GM18499 (cell line): ENCODE results near the gene PRX.
A peak's percentile ranks its signal among the peaks of the same experiment; 100 is the strongest.
"Not testable (repeated sequence)": the region's sequence is repeated elsewhere in the genome, so short reads cannot be mapped to it uniquely, and the experiment has no call there.

Experiments
- ATAC-seq: cut with Tn5 transposase; IDR thresholded peaks from one replicate; pipeline ENCODE4 v1.9.1; 2021; ENCODE audit warnings: moderate number of reproducible peaks; ENCODE audit not compliant: insufficient read depth, unreplicated experiment

The PRX gene

DNA sequence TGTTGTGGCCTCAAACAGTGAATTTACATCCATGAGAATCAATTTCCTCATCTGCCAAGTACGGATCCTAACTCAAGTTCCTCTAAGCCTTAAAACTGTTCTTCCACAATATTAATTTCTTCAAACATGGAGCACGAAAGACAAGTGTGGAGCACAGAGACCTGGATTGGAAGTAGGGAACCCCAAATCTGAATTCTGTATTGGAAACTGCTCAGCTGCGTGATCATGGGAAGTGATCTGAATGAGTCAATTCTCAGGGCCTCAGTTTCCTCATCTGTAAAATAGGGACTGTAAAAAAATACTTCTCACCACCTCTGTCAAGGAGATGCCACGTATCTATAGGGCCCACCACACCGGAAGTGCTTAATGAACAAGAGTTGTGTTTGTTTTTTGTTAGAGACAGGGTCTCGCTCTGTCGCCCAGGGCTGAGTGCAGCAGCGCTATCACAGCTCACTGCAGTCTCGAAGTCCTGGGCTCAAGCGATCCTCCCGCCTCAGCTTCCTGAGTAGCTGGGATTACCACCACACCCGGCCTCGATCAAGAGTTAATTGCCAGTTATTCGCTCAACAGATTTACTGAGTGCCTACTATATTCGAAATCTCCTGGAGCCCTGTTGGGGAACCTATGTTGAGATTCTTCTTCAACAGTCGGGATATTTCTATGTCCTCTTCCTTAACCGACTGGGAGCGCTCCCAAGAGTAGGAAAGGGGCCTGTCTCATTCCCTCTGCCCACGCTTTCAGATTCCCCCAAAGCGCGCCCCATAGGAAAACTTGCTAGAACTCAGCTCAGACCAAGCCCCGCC lies 29.4 kb upstream of the PRX start:
- no peak for ATAC-seq

GRCh38 chr19:40441719-40442253 lies 28.6 kb upstream of the PRX start:
- no peak for ATAC-seq

DNA sequence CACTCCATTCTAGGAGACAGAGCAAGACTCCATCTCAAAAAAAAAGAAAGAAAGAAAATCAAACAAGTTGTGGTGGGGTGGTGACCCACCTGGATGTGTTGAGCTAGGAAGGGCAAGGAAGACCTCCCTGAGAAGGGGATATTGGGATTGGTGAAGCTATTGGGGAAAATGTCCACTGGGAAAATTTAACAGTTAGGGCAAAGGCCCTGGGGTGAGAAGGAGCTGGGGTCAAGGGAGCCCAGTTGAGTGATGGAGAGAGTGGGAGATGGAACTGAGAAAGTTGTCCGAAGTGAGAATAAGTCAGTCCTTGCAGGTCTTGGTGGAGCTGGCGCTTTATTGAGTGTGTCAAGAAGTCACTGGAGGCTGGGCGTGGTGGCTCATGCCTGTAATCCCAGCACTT lies 25.1 kb upstream of the PRX start:
- ATAC-seq: no peak

GRCh38 chr19:40433391-40434216 lies 20.4 kb upstream of the PRX start:
- no peak for ATAC-seq

DNA sequence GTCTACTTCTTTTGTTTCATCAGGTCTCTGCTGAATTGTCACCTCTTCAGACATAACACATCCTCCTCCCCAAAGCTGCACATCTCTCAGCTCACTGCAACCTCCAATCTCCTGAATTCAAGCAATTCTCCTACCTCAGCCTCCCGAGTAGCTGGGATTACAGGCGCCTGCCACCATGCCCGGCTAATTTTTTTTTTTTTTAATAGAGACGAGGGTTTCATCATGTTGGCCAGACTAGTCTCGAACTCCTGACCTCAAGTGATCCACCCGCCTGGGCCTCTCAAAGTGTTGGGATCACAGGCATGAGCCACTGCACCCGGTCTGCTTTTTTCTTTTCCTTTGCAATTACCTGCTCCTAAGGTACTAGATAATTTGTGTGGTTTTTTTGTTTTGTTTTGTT lies 19.6 kb upstream of the PRX start:
- ATAC-seq: not testable (repeated sequence)

- ATAC-seq: no peak
Measured at GRCh38 chr19:40431698-40432097, 18.5 kb upstream of the PRX start.

DNA sequence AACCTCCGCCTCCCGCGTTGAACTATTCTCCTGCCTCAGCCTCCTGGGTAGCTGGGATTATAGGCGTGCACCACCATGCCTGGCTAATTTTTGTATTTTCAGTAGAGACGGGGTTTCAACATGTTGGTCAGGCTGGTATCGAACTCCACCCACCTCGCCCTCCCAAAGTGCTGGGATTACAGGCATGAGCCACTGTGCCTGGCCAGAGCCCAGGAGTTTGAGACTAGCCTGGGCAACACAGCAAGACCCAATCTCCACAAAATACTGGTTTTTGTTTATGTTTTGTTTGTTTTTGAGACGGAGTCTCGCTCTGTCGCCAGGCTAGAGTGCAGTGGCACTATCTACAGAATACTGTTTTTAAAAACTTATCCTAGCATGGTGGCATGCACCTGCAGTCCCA lies 17.1 kb upstream of the PRX start:
- ATAC-seq: not testable (repeated sequence)

DNA sequence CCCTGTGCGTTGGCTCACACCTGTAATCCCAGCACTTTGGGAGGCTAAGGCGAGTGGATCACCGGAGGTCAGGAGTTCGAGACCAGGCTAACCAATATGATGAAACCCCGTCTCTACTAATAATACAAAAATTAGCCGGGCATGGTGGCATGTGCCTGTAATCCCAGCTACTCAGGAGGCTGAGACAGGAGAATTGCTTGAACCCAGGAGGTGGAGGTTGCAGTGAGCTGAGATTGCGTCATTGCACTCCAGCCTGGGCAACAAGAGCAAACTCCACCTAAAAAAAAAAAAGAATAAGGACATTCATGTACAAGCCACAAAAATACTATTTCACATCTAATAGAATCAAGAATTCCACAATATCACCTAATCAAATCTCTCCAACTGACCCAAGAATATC lies 15.0 kb upstream of the PRX start:
- not testable (repeated sequence) for ATAC-seq

DNA sequence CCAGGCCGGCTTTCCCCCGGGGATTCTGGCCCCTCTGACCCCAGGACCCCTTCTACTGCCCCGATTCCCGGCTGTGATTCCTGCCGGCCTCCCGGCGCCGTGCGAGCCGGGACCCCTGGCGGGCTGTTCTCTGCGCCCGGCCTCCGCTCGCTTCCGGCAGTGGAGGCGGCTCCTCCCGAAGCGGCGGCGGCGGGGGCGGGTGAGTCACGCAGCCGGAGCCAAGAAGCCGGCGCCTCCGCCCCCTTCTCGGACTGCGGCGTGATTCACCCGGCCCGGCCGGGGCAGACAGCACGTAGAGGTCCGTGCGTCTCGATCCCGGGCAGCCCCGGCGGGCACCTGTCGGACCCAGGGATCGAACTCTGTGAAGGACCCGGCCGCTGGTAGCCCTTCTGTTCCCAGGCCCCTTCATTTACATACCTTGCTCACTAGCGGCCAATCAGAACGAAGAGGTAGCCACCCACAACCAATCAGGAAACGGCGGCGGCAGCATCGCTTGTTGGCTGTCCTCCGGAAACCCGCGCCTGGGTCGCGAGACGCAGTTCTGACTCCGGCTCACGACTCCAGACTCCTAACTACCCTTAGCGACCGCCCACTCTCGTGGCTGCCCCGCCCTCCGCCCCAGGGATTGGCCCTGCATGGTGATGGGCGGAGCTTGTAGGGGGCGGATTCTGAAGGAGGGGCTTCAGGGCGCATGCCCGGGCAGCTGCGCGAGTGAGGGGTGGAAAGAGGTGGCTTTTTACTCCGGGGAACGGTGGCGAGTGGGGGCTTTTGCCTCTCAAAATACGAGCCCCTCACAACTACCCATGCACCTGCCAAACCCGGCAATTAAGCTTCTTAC lies 12.5 kb upstream of the PRX start, which contains the start of gene SERTAD1:
Gene SERTAD1 (minus strand): TSS at position 543 of the 838 bp plus-strand sequence. CDS start 2,446 bp downstream, outside the sequence.
- peak; percentile 60 for ATAC-seq

DNA sequence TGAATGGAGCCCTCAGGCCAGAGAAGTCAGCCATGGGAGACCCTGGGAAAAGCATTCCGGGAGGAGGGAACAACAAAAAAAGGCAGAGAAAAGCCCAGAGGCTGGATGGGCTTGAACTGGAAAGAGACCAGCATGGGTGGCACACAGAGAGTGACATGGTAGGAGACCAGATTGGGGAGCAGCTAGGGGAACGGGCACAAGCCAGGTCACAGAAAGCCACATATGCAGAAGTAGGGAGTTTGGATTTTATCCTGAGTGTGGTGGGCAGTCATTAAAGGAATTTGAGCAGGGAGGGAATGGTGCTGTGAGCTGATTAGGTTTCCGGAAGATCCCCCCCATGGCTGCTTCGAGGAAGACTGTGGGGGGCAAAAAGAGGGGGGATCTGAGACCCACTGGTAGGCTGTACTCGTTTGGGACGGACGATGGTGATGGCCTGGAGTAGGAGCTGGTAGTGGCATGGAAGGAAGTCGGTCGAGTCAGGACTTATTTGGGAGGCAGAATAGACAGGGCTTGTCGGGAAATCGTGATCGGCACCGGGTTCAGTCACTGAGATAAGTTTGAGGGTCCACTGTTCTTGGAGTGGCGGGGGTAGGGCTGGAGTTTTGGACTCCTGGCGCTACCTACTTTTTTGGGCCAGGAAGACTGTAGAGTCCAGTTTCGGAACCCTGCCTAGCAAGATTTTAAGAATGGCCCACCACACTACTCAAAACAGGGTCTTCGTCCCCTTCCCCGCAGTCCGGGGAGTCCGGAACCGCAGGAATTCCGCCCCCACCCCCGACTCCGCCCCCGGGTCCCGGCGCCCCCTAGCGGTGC lies 11.7 kb upstream of the PRX start:
- no peak for ATAC-seq

GRCh38 chr19:40423938-40424337 lies 10.8 kb upstream of the PRX start:
- no peak for ATAC-seq

DNA sequence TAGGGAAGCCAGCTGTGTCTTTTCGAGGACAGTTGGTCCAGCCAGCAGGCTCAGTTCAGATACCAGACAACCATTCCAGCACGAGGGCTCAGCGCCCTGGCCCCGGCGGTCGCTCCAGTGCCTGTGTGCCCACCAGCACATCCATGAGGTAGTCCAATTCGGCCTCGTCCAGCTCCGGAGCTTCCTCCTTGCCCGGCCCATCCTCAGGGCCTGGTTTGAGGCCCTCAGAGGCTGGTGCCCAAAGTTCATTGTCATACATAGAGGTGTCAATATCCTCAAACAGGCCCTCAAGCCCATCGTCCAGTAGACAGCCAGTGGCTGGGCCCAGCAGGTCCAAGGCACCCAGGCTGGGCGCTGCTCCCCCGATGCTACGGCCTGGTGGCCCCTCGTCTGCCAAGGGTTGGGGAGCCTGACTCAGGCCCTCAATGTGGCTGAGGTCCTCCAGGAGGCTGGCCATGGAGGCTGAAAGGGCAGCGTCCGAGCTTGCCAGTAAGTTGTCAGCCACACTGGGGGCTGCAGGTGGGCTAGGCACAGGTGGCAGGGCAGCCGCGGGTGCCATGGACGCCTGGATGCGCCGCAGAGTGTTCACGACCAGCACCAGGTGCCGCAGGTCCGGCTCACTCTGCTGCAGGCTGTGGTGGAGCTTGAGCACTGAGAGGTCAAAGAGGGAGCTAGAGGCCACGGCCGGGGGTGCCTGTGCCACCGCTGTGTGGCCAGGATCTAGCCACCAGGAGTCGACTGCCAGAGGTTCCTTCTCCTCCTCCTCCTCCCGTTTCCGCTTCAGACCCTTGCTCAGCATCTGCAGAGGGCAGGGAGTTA lies 9.8 kb upstream of the PRX start:
- no peak for ATAC-seq

DNA sequence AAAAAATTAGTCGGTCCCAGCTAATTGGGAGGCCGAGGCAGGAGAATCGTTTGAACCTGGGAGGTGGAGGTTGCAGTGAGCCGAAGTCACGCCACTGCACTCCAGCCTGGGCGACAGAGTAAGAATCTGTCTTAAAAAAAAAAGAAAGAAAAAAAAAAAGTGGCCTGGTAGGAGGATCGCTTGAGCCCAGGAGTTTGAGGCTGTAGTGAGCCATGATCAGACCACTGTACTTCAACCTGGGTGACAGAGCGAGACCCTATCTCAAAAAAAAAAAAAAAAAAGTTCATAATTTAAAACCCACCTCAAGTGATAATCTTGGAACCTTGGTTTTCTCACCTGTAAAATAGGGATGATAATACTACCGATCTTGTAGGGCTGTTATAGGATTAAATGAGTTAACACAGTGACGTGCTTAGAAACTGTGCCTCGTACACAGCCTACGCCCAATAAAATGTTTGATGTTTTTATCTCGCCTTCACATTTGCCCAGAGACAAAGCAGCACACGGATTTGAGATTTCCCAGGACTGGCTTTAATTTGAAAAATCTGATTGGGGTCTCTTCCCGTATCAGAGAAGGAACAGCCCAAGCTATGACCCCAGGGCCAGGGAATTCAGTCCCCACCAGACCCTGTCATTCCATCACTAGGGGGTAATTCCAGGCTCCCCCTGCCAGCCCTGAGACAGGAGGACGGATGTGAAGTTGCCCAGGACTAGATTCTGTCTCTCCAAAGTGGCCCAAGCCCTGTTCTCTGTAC lies 9.0 kb upstream of the PRX start:
- no peak for ATAC-seq

DNA sequence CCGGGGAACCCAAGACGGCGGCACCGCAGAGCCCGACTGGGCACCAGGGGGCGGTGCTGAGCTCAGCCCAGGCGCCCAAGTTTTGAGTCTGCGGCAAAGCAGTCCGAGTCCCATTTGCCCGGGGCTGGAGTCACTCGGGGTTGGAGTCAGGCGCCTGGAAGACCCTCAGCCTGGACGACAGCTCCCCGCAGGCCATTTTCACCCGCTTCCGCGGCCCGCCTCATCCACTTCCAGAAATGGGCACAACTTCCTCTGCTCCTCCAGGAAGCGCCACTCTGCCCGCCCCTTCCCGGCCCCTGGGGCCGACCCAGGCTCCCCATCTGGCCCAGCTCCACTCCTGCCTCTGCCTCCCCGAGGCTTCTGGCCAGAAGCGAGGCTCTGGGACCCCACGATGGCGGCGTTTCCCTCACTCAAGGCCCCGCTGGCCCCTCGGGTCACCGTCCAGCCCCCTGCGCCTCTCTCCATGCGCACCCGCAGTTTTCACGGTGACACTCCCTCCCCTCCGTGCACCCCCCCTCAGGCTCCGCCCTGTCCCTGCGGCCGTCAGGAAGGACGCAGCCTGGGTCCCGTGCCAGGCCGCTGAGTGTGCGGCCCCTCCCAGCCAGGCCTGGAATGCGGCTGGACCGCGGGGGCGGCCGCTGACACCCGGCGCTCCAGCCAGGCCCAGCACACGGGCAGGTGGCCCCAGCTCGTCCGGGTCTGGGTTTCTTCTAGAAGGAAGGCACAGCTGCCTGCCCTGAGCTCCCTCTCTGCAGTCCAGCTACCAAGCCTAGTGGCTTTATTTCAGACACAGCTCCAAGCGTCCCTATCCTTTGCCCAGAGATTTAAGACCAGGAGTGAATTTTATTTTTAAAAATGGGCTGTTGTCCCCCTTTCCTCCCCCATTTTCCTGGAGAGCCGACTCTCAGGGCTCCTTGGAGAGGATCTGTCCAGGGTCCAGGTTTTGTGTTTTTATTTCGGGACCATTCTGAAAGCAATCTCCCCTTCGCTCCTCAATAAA lies 7.9 kb upstream of the PRX start:
- no peak for ATAC-seq

DNA sequence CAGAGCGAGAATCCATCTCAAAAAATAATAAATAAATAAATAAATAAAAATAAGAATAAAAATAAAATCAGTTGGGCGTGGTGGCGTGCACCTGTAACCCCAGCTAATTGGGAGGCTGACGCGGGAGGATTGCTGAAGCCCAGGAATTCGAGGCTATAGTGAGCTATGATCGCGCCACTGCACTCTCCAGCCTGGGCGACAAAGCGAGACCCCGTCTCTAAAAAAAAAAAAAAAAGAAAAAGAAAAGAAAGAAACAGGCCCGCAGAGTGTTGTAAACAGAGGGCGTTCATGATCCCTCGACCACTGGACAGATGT lies 7.2 kb upstream of the PRX start:
- no peak for ATAC-seq

- no peak for ATAC-seq
Measured at GRCh38 chr19:40419780-40420179, 6.6 kb upstream of the PRX start.

DNA sequence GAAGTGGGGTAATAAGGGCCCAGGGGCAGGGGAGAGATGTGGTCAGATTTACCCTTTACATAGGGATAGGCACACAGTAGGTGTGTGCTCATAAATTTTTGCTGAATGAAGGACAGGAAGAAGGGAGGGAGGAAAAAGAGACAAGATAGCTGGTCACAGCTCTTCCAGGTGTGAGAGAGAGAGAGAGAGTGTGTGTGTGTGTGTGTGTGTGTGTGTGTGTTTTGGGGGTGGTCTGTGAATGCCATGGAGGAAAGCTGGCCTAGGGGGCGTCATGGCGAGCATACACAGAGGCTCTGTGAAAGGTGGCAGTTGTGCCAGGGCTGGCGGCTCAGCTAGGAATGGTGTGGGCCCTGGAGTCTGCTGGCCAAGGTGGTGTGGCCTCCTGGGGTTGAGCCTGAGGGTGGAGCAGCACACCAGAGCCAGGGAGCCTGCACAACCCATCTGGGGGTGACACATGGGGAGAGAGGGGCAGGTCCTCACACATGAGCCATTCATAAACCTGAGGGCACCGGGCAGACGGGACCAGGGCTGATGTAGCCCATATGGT lies 6.0 kb upstream of the PRX start:
- ATAC-seq: no peak
